Parathyroid adenoma (tissue), 2 donors: Measurements from ENCODE around the gene GPS1.

ENCODE experiments used
- H2AFZ ChIP-seq: fragments of 300-600 bp; sonication (generic); one replicate; pipeline ENCODE4 v1.7.0; 2017; ENCODE audit warnings: antibody characterized with exemption, mild to moderate bottlenecking
- H3K27ac ChIP-seq: fragments of 300-600 bp; sonication (generic); one replicate; pipeline ENCODE4 v1.7.0; 2017
- H3K27me3 ChIP-seq: fragments of 300-600 bp; sonication (generic); one replicate; pipeline ENCODE4 v1.7.0; 2017; ENCODE audit warnings: low read length; ENCODE audit not compliant: control insufficient read depth, insufficient read depth
- H3K36me3 ChIP-seq: fragments of 300-600 bp; sonication (generic); one replicate; pipeline ENCODE4 v1.7.0; 2017; ENCODE audit warnings: low read length; ENCODE audit not compliant: control insufficient read depth, insufficient read depth
- H3K4me1 ChIP-seq: fragments of 300-600 bp; sonication (generic); one replicate; pipeline ENCODE4 v1.7.0; 2017; ENCODE audit warnings: control low read depth
- H3K4me2 ChIP-seq: fragments of 300-600 bp; sonication (generic); one replicate; pipeline ENCODE4 v1.7.0; 2017; ENCODE audit warnings: low read length
- H3K4me3 ChIP-seq: fragments of 300-600 bp; sonication (generic); one replicate; pipeline ENCODE4 v1.7.0; 2017; ENCODE audit warnings: low read depth, low read length
- H3K79me2 ChIP-seq: fragments of 300-600 bp; sonication (generic); one replicate; pipeline ENCODE4 v1.7.0; 2017; ENCODE audit warnings: control low read depth
- H3K9ac ChIP-seq: fragments of 300-600 bp; sonication (generic); one replicate; pipeline ENCODE4 v1.7.0; 2017; ENCODE audit warnings: mild to moderate bottlenecking
- H3K9me3 ChIP-seq: fragments of 300-600 bp; sonication (generic); one replicate; pipeline ENCODE4 v1.7.0; 2017; ENCODE audit warnings: low read length; ENCODE audit not compliant: control insufficient read depth
- CTCF ChIP-seq: fragments of 300-600 bp; sonication (generic); IDR thresholded peaks from one replicate; pipeline ENCODE4 v1.7.0; 2017; ENCODE audit warnings: antibody characterized with exemption, mild to moderate bottlenecking
- donor health status: primary hyperparathyroidism.

GPS1 gene

GRCh38 chr17:82058230-82058854, 6.6 kb downstream of the GPS1 start:
- no peaks in the 10 kb centered on the region for H3K9me3 ChIP-seq
- H3K4me3 ChIP-seq, result no peak overlapping the region
- no peak overlapping the region for H3K4me2 ChIP-seq
- H3K9ac ChIP-seq, result no peak overlapping the region
- no peaks in the 10 kb centered on the region for H3K79me2 ChIP-seq
- H3K27me3 ChIP-seq, result no peaks in the 10 kb centered on the region
- H3K36me3 ChIP-seq, result no peaks in the 10 kb centered on the region
- no peak for TF ChIP-seq CTCF
- H2AFZ ChIP-seq, result no peak overlapping the region
- no peak overlapping the region for H3K27ac ChIP-seq
- H3K4me1 ChIP-seq, result no peaks in the 10 kb centered on the region

GRCh38 chr17:82058855-82059249, 7.2 kb downstream of the GPS1 start:
- no peaks in the 10 kb centered on the region for H3K79me2 ChIP-seq
- TF ChIP-seq CTCF, result no peak
- no peak overlapping the region for H2AFZ ChIP-seq
- no peak overlapping the region for H3K9ac ChIP-seq
- no peaks in the 10 kb centered on the region for H3K27me3 ChIP-seq
- H3K4me1 ChIP-seq, result no peaks in the 10 kb centered on the region
- H3K9me3 ChIP-seq, result no peaks in the 10 kb centered on the region
- no peak overlapping the region for H3K4me3 ChIP-seq
- no peaks in the 10 kb centered on the region for H3K36me3 ChIP-seq
- H3K4me2 ChIP-seq, result no peak overlapping the region
- H3K27ac ChIP-seq, result no peak overlapping the region

- Histone ChIP-seq H3K4me2 (no peak overlapping the region), H3K9me3 (no peaks in the 10 kb centered on the region), H3K4me3 (no peak overlapping the region), H3K27ac (no peak overlapping the region), H3K4me1 (peaks cover 2% of the 10 kb centered on the region), H3K36me3 (no peaks in the 10 kb centered on the region), H3K79me2 (no peaks in the 10 kb centered on the region), H3K27me3 (no peaks in the 10 kb centered on the region), H3K9ac (no peak overlapping the region), H2AFZ (no peak overlapping the region)
- no peak for TF ChIP-seq CTCF
Observed at GRCh38 chr17:82059272-82060000, 7.7 kb downstream of the GPS1 start.

- TF ChIP-seq CTCF, result no peak
- H3K4me1 ChIP-seq, result peaks cover 7% of the 10 kb centered on the region
- no peaks in the 10 kb centered on the region for H3K36me3 ChIP-seq
- H3K9me3 ChIP-seq, result no peaks in the 10 kb centered on the region
- H3K9ac ChIP-seq, result no peak overlapping the region
- no peak overlapping the region for H2AFZ ChIP-seq
- H3K4me2 ChIP-seq, result no peak overlapping the region
- H3K79me2 ChIP-seq, result no peaks in the 10 kb centered on the region
- no peak overlapping the region for H3K27ac ChIP-seq
- H3K4me3 ChIP-seq, result no peak overlapping the region
- H3K27me3 ChIP-seq, result no peaks in the 10 kb centered on the region
Observed at GRCh38 chr17:82060001-82060380, 8.3 kb downstream of the GPS1 start.

- no peak overlapping the region for H3K4me3 ChIP-seq
- H2AFZ ChIP-seq, result no peak overlapping the region
- no peaks in the 10 kb centered on the region for H3K9me3 ChIP-seq
- no peaks in the 10 kb centered on the region for H3K79me2 ChIP-seq
- no peak overlapping the region for H3K9ac ChIP-seq
- H3K36me3 ChIP-seq, result no peaks in the 10 kb centered on the region
- H3K4me2 ChIP-seq, result no peak overlapping the region
- no peak for TF ChIP-seq CTCF
- peaks cover 7% of the 10 kb centered on the region for H3K4me1 ChIP-seq
- H3K27me3 ChIP-seq, result no peaks in the 10 kb centered on the region
- no peak overlapping the region for H3K27ac ChIP-seq
Observed at GRCh38 chr17:82060614-82061013, 8.9 kb downstream of the GPS1 start.
